Ovary (tissue), 9 donors: Measurements from ENCODE around the gene NBEA. TPM values are rescaled to one million over a fixed set of nuclear protein-coding genes. Genes with fewer than 3 reads are reported as not detected.

Experiments used
- DNase-seq, 5 donors: peaks; one replicate each; pipeline ENCODE4 v3.0.0-alpha.2; 2019 to 2020
- H3K27ac ChIP-seq, 2 donors: fragments of 200-600 bp; one replicate each; pipeline versions ENCODE4 v1.5.1 to v1.8.0; 2019 to 2022
- H3K27me3 ChIP-seq: fragments of 200-600 bp; one replicate; pipeline ENCODE4 v1.8.0; 2022
- H3K36me3 ChIP-seq: fragments of 200-600 bp; sonication (generic); one replicate; pipeline ENCODE4 v1.5.1; 2019
- H3K4me1 ChIP-seq: one replicate; pipeline ENCODE4 v1.8.1; 2013; ENCODE audit warnings: mild to moderate bottlenecking, moderate library complexity; ENCODE audit not compliant: insufficient read depth
- H3K4me3 ChIP-seq: fragments of 200-600 bp; sonication (generic); one replicate; pipeline ENCODE4 v1.5.1; 2017
- H3K9me3 ChIP-seq, 2 donors: fragments of 200-600 bp in 1 of 2; sonication (generic) in 1 of 2; one replicate each; pipeline versions ENCODE4 v1.5.1 to v1.8.1; 2013 to 2019; ENCODE audit warnings: mild to moderate bottlenecking in 1 of 2, moderate library complexity in 1 of 2
- CTCF ChIP-seq, 3 donors: fragments of 450-650 bp in 2 of 3; fragments of 200-600 bp in 1 of 3; IDR thresholded peaks; one replicate each; pipeline versions ENCODE4 v1.5.1 to v1.8.0; 2016 to 2022; ENCODE audit warnings: antibody characterized with exemption in 3 of 3, mild to moderate bottlenecking in 1 of 3
- EP300 ChIP-seq: sonication (generic); formaldehyde crosslinking; IDR thresholded peaks from one replicate; pipeline ENCODE4 v1.6.1; 2017; ENCODE audit warnings: antibody characterized with exemption
- POLR2A ChIP-seq: fragments of 450-650 bp; IDR thresholded peaks from one replicate; pipeline ENCODE4 v1.6.1; 2017; ENCODE audit warnings: antibody characterized with exemption, mild to moderate bottlenecking, moderate library complexity
- WGBS, 3 donors: extraction: QIAGEN DNeasy Blood & Tissue Kit in 1 of 3; methylation state at CpG; one replicate each; pipeline versions ENCODE4 v1.1.5 to v1.1.7; 2013 to 2017; 5-methylcytosine and 5-hydroxymethylcytosine counted together
- intact Hi-C, 4 donors: fragments of 100-400 bp; cut with DNase I; formaldehyde crosslinking; loops; one replicate each; pipeline versions ENCODE4 v1.11.0 to v1.15.1; 2022 to 2023
- polyA plus RNA-seq, 2 donors: library from polyadenylated mRNA; stranded (reverse); fragments of 200-250 nt in 1 of 2; fragments of 350-450 nt in 1 of 2; fragmentation: Illumina TruSeq in 1 of 2; extraction: RNeasy Lipid Tissue Mini Kit (QIAGEN cat#74804) in 1 of 2; gene quantifications; one replicate each; pipeline ENCODE4 v1.2.3, GENCODE V29; 2013 to 2014
- total RNA-seq, 7 donors: library from RNA; depleted of rRNA in 2 of 7; stranded (reverse); fragments of >200 nt in 2 of 7; fragmentation: NEBNext Ultra II Directional in 3 of 7; extraction: Animal tissue kit (Norgen Biotek cat#: 25700) in 3 of 7; gene quantifications; one replicate each; pipeline versions ENCODE4 v1.1.0 to v1.2.4, GENCODE V29; 2016 to 2023
- donor health status: DM: no; HTN: no; CAD: no; lungs with moderate emphysema.
- donor health status: DM: no; HTN: no; CAD: no.
- donor health status: Bipolar disorder and iron deficiency.
- donor health status: DM: yes; HTN: yes; CAD: no.
- donor health status: DM: no; HTN: no; CAD: no.
- donor health status: DM: yes; HTN: yes; CAD: no.

NBEA gene
- total and polyA plus RNA-seq, 9 donors = 5.8 to 18.9 (median 16.0) TPM

DNA sequence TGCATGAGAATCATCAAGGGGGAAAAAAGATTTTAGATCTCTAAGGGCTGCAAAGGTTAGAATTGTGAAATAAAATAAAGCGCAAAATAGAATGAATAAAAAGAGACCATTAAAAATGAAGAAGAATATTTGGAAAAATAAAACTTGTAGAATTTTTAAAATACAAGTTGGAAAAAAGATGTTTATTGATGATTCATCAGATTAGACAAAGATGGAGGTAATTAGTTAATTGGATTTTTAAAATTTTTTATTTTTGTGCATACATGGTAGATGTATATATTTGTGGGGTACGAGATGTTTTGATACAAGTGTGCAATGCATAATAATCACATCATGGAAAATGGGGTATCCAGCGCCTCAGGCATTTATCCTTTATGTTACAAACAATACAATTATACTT, 391.1 kb downstream of the NBEA start:
- H3K4me1 ChIP-seq = no peaks in the 10 kb centered on the region
- H3K36me3 ChIP-seq = no peaks in the 10 kb centered on the region
- H3K9me3 ChIP-seq = no peaks in the 10 kb centered on the region
- WGBS, 3 donors = 95 to 98% (median 97%) methylated on average over 3 of the region's 3 CpGs
- H3K27ac ChIP-seq = no peak overlapping the region
- intact Hi-C loops = no loop called here
- no peak for DNase-seq
- no peaks in the 10 kb centered on the region for H3K27me3 ChIP-seq
- no peak overlapping the region for H3K4me3 ChIP-seq
- TF ChIP-seq EP300 = no peak
- TF ChIP-seq POLR2A = no peak
- TF ChIP-seq CTCF (IDR thresholded peaks at IDR 0.05) = no peak

DNA sequence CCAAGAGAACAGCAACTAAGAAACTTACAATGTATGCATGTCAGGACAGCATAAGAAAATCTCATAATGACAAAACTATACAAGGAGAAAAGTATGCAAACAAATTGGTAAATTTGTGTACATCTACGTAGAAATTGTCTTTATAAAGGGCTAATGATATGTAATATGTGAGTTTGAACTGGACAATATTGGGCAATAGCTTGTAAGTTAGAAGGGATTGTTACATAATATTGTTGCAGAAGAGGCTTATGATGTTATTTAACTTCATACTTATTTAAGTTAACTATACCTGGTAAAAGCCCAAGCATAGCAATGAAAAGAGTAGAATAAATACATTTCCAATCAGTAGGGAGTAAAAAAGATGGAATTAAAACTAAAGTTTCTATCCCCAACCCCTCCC, 400.4 kb downstream of the NBEA start:
- TF ChIP-seq CTCF (IDR thresholded peaks at IDR 0.05) (no peak), EP300 (no peak), POLR2A (no peak)
- H3K27me3 ChIP-seq = no peaks in the 10 kb centered on the region
- no peak overlapping the region for H3K4me3 ChIP-seq
- intact Hi-C loops = no loop called here
- DNase-seq = no peak
- H3K36me3 ChIP-seq = no peaks in the 10 kb centered on the region
- H3K4me1 ChIP-seq = no peaks in the 10 kb centered on the region
- H3K27ac ChIP-seq = no peak overlapping the region
- H3K9me3 ChIP-seq = no peaks in the 10 kb centered on the region
- WGBS, 3 donors = 92 to 97% (median 96%) methylated on average over 1 of the region's 1 CpG

DNA sequence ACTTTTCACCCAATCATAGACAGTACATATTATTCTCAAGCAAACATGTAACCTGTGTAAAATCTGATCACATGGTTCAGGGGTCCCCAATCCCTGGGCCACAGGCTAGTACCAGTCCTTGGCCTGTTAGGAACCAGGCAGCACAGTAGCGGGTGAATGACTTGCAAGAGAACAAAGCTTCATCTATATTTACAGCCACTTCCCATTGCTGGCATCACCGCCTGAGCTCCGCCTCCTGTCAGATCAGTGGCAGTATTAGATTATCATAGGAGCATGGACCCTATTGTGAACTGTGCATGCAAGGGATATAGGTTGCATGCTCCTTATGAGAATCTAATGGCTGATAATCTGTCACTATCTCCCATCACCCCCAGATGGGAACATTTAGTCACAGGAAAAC, 401.3 kb downstream of the NBEA start:
- intact Hi-C loops = no loop called here
- DNase-seq = no peak
- no peaks in the 10 kb centered on the region for H3K27me3 ChIP-seq
- WGBS, 3 donors = 97 to 100% (median 100%) methylated on average over 3 of the region's 3 CpGs
- H3K36me3 ChIP-seq = no peaks in the 10 kb centered on the region
- H3K9me3 ChIP-seq = no peaks in the 10 kb centered on the region
- no peak overlapping the region for H3K27ac ChIP-seq
- TF ChIP-seq CTCF (IDR thresholded peaks at IDR 0.05) (no peak), POLR2A (no peak), EP300 (no peak)
- no peaks in the 10 kb centered on the region for H3K4me1 ChIP-seq
- H3K4me3 ChIP-seq = no peak overlapping the region

GRCh38 chr13:35345992-35346391, 403.9 kb downstream of the NBEA start:
- TF ChIP-seq CTCF (IDR thresholded peaks at IDR 0.05) (no peak), POLR2A (no peak), EP300 (no peak)
- Histone ChIP-seq H3K4me3 (no peak overlapping the region), H3K36me3 (no peaks in the 10 kb centered on the region), H3K9me3 (no peaks in the 10 kb centered on the region), H3K27me3 (no peaks in the 10 kb centered on the region), H3K4me1 (no peaks in the 10 kb centered on the region), H3K27ac (no peak overlapping the region)
- no peak for DNase-seq
- 85 to 94% (median 89%) methylated on average over 2 of the region's 2 CpGs for WGBS, 3 donors
- intact Hi-C loops = no loop called here

- 82 to 92% (median 83%) methylated on average over 4 of the region's 4 CpGs for WGBS, 3 donors
- Histone ChIP-seq H3K27me3 (no peaks in the 10 kb centered on the region), H3K4me3 (no peak overlapping the region), H3K36me3 (no peaks in the 10 kb centered on the region), H3K9me3 (no peaks in the 10 kb centered on the region), H3K4me1 (no peaks in the 10 kb centered on the region), H3K27ac (no peak overlapping the region)
- DNase-seq = no peak
- TF ChIP-seq EP300 = no peak
- no peak for TF ChIP-seq POLR2A
- intact Hi-C loops = no loop called here
These were observed 404.4 kb downstream of the NBEA start for GRCh38 chr13:35346494-35346893.
